IPS-18c (cell line): ENCODE measurements around the gene ENG.

Source experiments
- H3K4me3 ChIP-seq: 2 replicates; pipeline ENCODE4 v1.7.0; 2013; ENCODE audit warnings: low read depth, mild to moderate bottlenecking, low read length, moderate library complexity; ENCODE audit not compliant: insufficient read depth
- H3K9me3 ChIP-seq: one replicate; pipeline ENCODE4 v1.6.1; 2013; ENCODE audit warnings: mild to moderate bottlenecking, low read length, moderate library complexity; ENCODE audit not compliant: control insufficient read depth, insufficient read depth

Gene ENG

GRCh38 chr9:127832248-127832647 lies 22.2 kb downstream of the ENG start:
- H3K4me3 ChIP-seq = no peak overlapping the region
- no peaks in the 10 kb centered on the region for H3K9me3 ChIP-seq

GRCh38 chr9:127829205-127829906 lies 25.1 kb downstream of the ENG start:
- no peak overlapping the region for H3K4me3 ChIP-seq
- H3K9me3 ChIP-seq = no peaks in the 10 kb centered on the region

- Histone ChIP-seq H3K9me3 (no peaks in the 10 kb centered on the region), H3K4me3 (peak overlapping the region; percentile 46)
Observed at GRCh38 chr9:127828262-127829031, 26.0 kb downstream of the ENG start.

DNA sequence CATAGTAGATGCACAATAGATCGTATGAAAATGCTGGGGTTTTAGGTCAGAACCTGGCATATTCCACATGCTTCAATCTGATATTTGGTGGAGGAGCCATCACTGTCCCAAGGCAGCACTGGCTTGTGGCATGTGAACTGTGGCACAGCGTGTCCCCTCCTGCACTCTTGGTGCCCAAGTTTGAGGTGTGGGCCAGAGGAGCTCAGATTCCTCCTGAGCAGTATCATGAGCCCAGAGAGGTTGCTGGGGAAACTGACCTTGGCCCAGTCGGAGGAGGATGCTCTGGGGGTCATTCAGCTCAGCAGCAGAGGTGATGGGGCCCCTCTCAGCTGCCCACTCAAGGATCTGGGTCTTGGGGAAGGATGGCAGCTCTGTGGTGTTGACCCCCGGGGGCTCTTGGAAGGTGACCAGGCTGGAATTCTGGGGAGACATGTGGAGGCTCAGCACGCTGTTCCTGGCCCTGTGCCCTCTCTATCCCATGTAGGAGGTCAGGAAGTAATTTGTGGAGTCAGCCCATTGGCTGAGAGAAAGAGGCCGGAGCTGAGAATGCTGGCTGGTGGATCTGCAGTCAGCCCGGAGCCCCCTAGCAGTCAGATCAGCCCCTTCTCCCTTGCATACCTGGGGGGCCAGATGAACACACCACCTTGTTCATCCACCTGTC lies 28.1 kb downstream of the ENG start:
- Histone ChIP-seq H3K9me3 (no peaks in the 10 kb centered on the region), H3K4me3 (no peak overlapping the region)

GRCh38 chr9:127825319-127826051 lies 29.0 kb downstream of the ENG start:
- Histone ChIP-seq H3K9me3 (no peaks in the 10 kb centered on the region), H3K4me3 (no peak overlapping the region)

GRCh38 chr9:127822108-127822507 lies 32.4 kb downstream of the ENG start:
- H3K4me3 ChIP-seq = no peak overlapping the region
- H3K9me3 ChIP-seq = no peaks in the 10 kb centered on the region

DNA sequence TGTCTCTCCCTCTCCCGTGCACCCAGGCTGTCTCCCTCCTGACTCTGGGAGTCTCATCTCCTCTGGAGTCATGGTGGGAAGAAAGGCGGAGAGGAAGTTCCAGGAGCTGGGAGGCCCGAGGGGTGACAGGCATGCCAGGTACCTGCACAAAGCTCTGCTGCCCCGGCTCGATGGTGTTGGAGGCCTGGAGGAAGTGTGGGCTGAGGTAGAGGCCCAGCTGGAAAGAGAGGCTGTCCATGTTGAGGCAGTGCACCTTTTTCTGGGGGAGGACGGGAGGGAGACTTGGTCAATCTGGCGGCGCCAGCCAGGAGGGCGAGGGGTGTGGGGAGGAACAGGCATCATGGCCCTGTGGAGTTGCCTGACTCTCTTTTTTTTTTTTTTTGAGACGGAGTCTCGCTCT lies 35.9 kb downstream of the ENG start:
- no peak overlapping the region for H3K4me3 ChIP-seq
- no peaks in the 10 kb centered on the region for H3K9me3 ChIP-seq

GRCh38 chr9:127817881-127818434 lies 36.5 kb downstream of the ENG start:
- no peaks in the 10 kb centered on the region for H3K9me3 ChIP-seq
- H3K4me3 ChIP-seq = no peak overlapping the region

DNA sequence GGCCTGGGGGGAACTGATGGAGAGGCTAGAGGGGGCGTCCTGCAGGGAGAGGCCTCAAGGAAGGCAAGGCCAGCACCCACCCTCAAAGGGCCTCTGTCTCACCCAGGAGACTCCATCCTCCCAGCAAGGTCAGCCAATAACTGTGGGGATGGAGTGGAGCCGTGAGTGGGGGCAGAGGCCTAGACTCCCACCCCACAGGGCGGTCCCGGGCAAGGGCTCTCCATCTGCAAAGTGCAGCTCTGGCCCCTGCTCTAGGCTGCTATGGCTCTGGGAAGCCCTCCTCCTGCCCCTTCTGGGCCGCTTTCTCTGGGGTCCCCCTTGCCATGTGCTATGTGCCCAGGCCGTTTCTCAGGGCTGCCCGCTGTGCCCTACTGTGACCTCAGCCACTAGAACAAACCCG lies 37.7 kb downstream of the ENG start:
- Histone ChIP-seq H3K4me3 (no peak overlapping the region), H3K9me3 (no peaks in the 10 kb centered on the region)

- no peaks in the 10 kb centered on the region for H3K9me3 ChIP-seq
- no peak overlapping the region for H3K4me3 ChIP-seq
Observed at GRCh38 chr9:127816362-127816725, 38.1 kb downstream of the ENG start.

- Histone ChIP-seq H3K4me3 (no peak overlapping the region), H3K9me3 (no peaks in the 10 kb centered on the region)
Observed at GRCh38 chr9:127815512-127816361, 38.7 kb downstream of the ENG start.

DNA sequence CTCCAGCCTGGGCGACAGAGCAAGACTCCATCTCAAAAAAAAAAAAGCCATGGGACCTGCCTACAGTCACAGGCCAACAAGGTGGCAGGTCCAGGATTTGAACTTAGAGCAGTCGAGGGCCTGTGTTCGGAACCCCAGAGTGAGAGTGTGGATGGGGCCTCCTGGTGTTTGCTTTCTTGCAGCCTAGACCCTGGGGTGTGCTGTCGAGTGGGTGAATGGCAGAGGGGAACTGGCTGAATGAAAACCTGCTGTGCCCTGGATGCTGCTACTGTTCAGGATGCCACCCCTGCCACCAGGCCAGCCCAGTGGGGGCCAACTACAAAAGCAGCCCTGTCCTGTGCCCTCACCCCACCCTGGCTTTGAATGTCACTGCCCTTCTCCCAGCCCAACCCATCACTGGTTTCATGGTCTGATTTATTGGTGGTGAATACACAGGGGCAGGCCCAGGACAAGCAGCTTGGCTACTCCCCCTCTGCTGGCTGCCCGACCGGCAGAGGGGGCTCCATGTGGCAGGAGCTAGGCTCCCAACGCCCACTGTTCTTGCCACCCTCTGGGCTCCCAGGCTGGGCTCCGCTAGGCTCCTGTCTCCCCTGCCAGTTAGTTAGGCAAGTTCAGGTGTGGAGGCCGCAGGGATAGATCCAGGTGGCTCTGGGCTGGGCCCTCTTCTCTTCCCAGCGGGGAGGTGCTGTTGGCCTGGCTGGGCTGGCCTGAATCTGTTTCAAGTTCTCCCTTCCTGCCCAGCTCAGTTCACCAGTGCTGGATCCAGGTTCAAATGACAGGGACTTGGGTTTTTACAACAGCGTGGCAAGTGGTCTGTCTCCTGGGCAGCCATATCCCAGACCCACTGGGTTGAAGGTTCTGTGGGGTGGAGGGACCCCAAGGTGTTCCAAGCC lies 39.6 kb downstream of the ENG start:
- peaks cover 3% of the 10 kb centered on the region for H3K9me3 ChIP-seq
- no peak overlapping the region for H3K4me3 ChIP-seq

DNA sequence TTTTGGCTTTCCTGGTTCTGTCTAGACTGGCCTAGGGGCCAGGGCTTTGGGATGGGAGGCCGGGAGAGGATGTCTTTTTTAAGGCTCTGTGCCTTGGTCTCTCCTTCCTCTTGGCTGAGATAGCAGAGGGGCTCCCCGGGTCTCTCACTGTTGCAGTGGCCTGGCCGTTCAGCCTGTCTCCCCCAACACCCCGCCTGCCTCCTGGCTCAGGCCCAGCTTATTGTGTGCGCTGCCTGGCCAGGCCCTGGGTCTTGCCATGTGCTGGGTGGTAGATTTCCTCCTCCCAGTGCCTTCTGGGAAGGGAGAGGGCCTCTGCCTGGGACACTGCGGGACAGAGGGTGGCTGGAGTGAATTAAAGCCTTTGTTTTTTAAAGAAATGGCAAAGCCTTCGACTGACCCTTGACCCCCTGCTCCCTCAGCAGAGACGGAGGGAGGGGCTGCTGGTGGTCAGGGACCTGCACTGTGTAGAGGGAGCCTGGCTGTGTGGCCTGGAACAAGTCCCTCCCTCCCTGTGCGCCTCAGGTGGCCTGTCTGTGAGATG lies 40.7 kb downstream of the ENG start:
- Histone ChIP-seq H3K9me3 (peaks cover 4% of the 10 kb centered on the region), H3K4me3 (no peak overlapping the region)

DNA sequence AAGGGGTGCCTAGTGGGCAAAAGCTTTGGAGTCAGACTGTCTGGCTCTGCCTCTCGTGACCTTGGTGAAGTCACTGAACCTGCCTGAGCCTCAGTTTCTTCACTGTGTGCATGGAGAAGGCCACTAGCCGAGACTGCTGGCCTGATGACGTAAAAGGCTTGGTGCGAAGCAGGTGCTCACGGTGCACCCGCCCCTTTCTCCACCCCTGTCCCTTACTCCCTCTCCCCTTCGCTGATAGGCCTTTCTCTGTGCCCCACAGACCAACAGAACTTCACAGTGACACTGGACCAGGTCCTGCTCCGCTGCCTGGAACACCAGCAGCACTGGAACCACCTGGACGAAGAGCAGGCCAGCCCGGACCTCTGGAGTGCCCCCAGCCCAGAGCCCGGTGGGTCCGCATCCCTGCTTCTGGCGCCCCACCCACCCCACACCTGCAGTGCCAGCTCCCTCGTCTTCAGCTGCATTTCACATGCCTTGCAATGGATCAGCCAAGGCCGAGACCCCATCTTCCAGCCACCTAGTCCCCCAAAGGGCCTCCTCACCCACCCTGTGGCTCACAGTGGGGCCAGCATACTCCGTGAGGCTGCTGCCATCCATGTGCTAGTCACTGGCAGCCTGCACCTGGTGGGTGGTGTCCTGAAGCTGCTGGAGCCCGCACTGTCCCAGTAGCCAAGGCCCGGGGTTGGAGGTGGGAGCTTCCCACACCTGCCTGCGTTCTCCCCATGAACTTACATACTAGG lies 41.4 kb downstream of the ENG start:
- Histone ChIP-seq H3K9me3 (peaks cover 4% of the 10 kb centered on the region), H3K4me3 (no peak overlapping the region)

DNA sequence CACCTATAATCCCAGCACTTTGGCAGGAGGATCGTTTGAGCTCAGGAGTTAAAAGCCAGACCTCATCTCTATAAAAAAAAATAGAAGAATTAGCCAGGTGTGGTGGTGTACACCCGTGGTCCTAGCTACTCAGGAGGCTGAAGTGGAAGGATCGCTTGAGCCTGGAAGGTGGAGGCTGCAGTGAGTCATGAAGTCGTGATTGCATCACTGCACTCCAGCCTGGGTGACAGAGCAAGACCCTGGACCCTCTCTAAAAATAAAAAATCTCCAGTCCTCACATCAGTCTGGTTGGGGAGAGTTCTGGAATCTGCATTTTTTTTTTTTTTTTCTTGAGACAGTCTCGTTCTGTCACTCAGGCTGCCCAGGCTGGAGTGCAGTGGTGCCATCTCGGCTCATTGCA lies 42.4 kb downstream of the ENG start:
- Histone ChIP-seq H3K9me3 (peaks cover 4% of the 10 kb centered on the region), H3K4me3 (no peak overlapping the region)
